A549 (cell line): ENCODE results near the gene RUNX2.

Experiments
- MAX ChIP-seq: IDR thresholded peaks from 2 replicates; pipeline ENCODE4 v1.6.1; 2012
- TF ChIP-seq, protein P1 (sequence below): fragments of >200 bp; sonication (Bioruptor Twin); formaldehyde crosslinking; IDR thresholded peaks from 3 replicates; pipeline ENCODE4 v1.6.1; 2016
- TF ChIP-seq, protein P2 (sequence below): fragments of >200 bp; sonication (Bioruptor Twin); formaldehyde crosslinking; IDR thresholded peaks from 3 replicates; pipeline ENCODE4 v1.5.1; 2016

DNA sequence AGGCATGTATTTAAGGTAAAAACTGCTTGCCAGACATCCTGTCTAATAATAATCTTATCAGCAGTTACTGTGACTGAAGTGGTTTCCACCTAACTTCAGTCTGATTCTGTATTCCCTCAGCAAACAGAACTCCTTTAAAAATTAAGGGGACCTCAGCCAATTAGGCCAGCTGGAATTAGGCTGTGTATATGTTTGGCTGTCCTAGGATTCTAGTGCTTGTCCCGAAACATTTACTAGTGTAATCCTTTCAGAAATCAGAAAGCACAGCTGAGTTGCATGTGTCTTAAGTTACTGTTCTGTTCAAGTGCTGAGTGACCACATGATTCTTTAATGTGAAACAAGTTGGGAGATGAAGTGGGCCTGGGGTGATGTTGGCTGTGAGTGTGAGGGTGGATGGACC is 170.5 kb downstream of the RUNX2 start:
- TF ChIP-seq, protein P1, sequence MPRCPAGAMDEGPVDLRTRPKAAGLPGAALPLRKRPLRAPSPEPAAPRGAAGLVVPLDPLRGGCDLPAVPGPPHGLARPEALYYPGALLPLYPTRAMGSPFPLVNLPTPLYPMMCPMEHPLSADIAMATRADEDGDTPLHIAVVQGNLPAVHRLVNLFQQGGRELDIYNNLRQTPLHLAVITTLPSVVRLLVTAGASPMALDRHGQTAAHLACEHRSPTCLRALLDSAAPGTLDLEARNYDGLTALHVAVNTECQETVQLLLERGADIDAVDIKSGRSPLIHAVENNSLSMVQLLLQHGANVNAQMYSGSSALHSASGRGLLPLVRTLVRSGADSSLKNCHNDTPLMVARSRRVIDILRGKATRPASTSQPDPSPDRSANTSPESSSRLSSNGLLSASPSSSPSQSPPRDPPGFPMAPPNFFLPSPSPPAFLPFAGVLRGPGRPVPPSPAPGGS = no peak
- no peak for TF ChIP-seq MAX
- TF ChIP-seq, protein P2, sequence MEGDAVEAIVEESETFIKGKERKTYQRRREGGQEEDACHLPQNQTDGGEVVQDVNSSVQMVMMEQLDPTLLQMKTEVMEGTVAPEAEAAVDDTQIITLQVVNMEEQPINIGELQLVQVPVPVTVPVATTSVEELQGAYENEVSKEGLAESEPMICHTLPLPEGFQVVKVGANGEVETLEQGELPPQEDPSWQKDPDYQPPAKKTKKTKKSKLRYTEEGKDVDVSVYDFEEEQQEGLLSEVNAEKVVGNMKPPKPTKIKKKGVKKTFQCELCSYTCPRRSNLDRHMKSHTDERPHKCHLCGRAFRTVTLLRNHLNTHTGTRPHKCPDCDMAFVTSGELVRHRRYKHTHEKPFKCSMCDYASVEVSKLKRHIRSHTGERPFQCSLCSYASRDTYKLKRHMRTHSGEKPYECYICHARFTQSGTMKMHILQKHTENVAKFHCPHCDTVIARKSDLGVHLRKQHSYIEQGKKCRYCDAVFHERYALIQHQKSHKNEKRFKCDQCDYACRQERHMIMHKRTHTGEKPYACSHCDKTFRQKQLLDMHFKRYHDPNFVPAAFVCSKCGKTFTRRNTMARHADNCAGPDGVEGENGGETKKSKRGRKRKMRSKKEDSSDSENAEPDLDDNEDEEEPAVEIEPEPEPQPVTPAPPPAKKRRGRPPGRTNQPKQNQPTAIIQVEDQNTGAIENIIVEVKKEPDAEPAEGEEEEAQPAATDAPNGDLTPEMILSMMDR = no peak
